ENCODE measurements around the gene BAZ2A.
"Not testable (repeated sequence)": the region's sequence is repeated elsewhere in the genome, so short reads cannot be mapped to it uniquely, and the experiment has no call there.

The BAZ2A gene

DNA sequence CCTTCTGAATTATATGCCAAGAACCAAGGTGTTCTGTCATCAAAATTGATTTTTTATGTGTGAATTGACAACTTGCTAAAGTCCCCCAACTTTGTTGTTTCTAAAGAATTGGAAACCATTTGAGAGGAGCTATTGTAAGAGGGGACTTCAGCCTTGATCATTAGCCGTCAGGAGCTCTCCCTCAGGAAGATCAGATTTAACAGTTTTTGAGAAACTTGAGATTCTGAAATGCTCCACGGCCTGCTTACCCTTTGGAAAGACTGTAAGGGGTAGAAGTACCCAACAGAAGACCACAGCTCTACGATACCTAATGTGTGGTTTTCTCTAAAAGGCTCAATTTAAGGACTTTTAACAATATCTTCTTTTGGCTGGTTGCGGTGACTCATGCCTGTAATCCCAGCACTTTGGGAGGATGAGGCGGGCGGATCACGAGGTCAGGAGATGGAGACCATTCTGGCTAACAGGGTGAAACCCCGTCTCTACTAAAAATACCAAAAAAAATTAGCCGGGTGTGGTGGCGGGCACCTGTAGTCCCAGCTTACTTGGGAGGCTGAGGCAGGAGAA is 51.1 kb downstream of the BAZ2A start:
- TF ChIP-seq, protein P1, sequence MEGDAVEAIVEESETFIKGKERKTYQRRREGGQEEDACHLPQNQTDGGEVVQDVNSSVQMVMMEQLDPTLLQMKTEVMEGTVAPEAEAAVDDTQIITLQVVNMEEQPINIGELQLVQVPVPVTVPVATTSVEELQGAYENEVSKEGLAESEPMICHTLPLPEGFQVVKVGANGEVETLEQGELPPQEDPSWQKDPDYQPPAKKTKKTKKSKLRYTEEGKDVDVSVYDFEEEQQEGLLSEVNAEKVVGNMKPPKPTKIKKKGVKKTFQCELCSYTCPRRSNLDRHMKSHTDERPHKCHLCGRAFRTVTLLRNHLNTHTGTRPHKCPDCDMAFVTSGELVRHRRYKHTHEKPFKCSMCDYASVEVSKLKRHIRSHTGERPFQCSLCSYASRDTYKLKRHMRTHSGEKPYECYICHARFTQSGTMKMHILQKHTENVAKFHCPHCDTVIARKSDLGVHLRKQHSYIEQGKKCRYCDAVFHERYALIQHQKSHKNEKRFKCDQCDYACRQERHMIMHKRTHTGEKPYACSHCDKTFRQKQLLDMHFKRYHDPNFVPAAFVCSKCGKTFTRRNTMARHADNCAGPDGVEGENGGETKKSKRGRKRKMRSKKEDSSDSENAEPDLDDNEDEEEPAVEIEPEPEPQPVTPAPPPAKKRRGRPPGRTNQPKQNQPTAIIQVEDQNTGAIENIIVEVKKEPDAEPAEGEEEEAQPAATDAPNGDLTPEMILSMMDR (IDR thresholded peaks at IDR 0.05; ENCODE audit: low read depth, low read length), result no peak

DNA sequence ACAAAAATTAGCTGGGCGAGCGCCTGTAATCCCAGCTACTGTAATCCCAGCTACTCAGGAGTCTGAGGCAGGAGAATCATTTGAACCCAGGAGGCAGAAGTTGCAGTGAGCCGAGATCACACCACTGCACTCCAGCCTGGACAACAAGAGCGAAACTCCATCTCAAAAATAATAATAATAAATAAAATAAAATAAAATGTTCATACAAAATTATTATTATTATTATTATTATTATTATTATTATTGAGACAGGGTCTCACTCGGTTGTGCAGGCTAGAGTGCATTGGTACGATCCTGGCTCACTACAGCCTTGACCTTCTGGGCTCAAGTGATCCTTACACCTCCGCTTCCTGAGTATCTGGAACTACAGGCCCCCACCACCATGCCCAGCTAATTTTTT is 52.9 kb downstream of the BAZ2A start:
- not testable (repeated sequence) for H3K4me3 ChIP-seq (ENCODE audit: low read depth, low read length)

More for the DNA sequence above, 51.1 kb downstream of the BAZ2A start:
- no peak overlapping the region for H3K4me3 ChIP-seq (ENCODE audit: low read depth, low read length)

DNA sequence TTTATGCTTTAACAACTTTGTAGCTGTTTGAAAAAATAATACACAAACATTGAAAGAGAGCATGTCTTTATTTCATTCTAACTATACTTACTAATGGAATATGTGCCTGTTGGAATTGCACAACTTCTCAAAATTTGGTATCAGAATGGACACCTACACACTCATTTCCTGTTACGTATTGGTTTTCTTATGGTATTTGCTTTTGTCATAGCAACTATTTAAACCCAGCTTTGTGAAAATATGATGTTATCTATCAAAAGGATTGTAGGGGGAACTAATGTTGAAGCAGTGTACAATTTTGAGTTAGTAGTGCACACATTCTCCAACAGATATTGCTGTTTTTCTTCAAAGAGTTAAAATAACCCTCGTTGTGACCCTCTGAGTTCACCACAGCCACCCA is 55.9 kb downstream of the BAZ2A start:
- TF ChIP-seq, protein P1 (IDR thresholded peaks at IDR 0.05; ENCODE audit: low read depth, low read length), result no peak
- no peak overlapping the region for H3K4me3 ChIP-seq (ENCODE audit: low read depth, low read length)

DNA sequence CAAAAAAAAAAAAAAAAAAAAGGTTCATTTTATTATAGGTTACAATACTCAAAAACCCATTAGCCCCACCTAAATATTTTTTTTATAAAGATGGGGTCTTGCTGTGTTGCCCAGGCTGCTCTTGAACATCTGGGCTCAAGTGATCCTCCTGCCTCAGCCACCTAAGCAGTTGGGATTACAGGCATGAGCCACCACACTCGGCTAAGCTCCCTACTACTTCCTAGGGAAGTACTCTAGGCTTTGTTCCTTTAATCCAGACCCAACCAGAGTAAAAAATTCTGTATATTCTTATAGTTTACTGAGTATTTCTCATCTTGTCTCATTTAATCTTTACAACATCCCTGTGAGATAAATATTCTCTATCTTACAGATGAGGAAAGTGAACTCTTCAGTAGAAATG is 57.8 kb downstream of the BAZ2A start:
- H3K4me3 ChIP-seq (ENCODE audit: low read depth, low read length), result no peak overlapping the region
- TF ChIP-seq, protein P1 (IDR thresholded peaks at IDR 0.05; ENCODE audit: low read depth, low read length), result no peak

DNA sequence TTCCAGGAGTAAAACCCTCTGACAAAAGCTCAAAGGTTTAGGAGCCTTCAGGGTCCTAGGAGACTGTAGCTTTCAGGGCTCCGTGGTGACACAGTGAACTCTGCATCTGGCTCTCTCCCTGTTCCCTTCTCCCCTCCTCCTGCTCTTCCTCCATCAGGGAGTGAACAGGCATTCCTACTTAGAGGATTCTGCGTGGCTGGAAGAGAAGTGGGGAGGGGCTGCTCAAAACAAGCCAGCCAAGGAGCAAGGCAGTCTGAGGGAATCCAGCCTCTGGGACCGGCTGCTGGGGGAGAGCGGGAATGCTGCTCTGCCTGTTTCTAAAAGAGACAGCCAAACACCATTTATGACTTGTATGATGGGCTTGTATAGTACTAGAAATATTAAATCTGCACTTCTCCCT is 59.0 kb downstream of the BAZ2A start:
- H3K4me3 ChIP-seq (ENCODE audit: low read depth, low read length), result no peak overlapping the region
- TF ChIP-seq, protein P1 (IDR thresholded peaks at IDR 0.05; ENCODE audit: low read depth, low read length), result no peak

DNA sequence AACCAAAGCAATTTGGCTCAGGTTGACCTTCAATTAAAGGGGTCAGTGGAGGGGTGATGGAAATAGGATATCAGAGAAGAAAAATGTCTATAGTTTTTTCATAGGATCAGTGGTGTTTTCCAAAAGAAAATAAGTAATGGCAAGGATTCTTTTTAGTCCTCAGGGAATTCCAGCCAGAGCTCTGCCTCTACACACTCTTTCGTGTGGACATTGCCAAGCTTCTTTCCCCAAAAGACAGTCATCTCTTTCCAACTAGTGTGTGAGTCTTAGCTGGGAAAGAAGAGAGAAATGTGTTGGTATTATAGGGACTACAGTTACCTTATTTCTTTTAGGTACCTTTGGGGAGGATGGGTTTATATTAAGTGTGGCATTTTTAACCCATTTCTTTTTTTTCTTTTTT is 62.0 kb downstream of the BAZ2A start:
- no peak overlapping the region for H3K4me3 ChIP-seq (ENCODE audit: low read depth, low read length)
- TF ChIP-seq, protein P1 (IDR thresholded peaks at IDR 0.05; ENCODE audit: low read depth, low read length), result no peak

DNA sequence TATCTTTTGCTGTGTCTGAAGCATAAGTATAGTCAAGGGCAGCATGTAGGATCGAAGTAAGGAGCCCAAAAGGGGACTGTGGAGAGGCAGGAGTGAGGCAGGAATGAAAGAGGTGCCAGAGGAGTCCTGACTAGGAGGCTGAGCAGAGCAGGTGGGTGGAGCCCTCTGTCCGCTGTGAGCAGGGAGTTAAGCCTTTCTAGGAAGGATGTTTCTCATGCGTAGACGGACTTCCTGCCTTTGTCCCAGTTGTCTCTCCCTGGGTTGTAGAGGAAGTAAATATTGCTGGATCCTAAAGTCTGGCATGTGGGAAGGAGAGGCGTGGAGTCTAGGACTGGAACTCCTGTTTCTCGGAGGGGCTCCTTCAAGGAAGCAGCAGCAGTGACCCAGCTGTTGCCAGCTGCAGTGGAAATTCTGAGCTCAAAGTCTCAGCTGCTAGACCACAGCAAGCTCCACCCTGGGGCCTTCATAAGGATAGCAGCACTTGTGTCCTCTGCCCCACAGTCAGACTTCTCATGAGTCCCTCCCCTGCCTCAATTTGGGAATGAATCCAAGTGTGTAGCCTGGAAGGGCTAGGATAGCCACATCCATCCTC is 64.5 kb downstream of the BAZ2A start:
- H3K4me3 ChIP-seq (ENCODE audit: low read depth, low read length), result no peak overlapping the region
- TF ChIP-seq, protein P1 (IDR thresholded peaks at IDR 0.05; ENCODE audit: low read depth, low read length), result no peak

DNA sequence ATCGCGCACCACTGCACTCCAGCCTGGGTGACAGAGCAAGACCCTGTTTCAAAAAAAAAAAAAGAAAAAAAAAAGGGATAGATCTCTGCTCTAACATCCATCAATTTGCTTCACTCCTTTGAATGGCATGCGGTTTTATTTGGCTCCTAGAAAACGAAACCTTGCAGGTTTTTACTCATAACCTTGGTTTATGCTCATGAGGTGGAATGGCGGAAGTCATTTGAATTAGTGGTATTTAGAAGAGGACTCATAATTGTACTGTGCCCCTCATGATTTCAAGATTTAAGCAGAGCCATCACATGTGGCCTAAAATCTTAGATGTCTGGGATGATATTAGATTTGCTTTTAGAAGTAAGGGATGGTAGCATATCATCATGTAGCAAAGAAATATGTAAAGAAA is 79.1 kb downstream of the BAZ2A start:
- TF ChIP-seq, protein P1 (IDR thresholded peaks at IDR 0.05; ENCODE audit: low read depth, low read length), result no peak
- H3K4me3 ChIP-seq (ENCODE audit: low read depth, low read length), result no peak overlapping the region
